Kidney (tissue), 14 donors: Measurements from ENCODE around the gene IREB2. TPM values are rescaled to one million over a fixed set of nuclear protein-coding genes. Genes with fewer than 3 reads are reported as not detected.
"Not testable (repeated sequence)": the region's sequence is repeated elsewhere in the genome, so short reads cannot be mapped to it uniquely, and the experiment has no call there.

ENCODE experiments used
- DNase-seq, 5 donors: peaks; one replicate each; pipeline ENCODE4 v3.0.0-alpha.2; 2013 to 2020
- FAIRE-seq: peaks from 2 replicates; lab custom pipeline; 2012; peaks lifted over from hg19 to GRCh38; lab: Jason Lieb, UNC
- H3K27ac ChIP-seq, 2 donors: one replicate each; pipeline ENCODE4 v1.7.0; 2013; ENCODE audit warnings: low read depth in 2 of 2, low read length in 2 of 2, inconsistent platforms in 1 of 2
- H3K27me3 ChIP-seq: one replicate; pipeline ENCODE4 v1.7.1; 2013; ENCODE audit warnings: low read length, inconsistent platforms; ENCODE audit not compliant: control insufficient read depth, insufficient read depth
- H3K36me3 ChIP-seq, 3 donors: one replicate each; pipeline versions ENCODE4 v1.7.0 to v1.7.1; 2013; ENCODE audit warnings: low read length in 3 of 3, control low read depth in 1 of 3, inconsistent platforms in 1 of 3; ENCODE audit not compliant: insufficient read depth in 3 of 3, control insufficient read depth in 2 of 3
- H3K4me1 ChIP-seq, 3 donors: one replicate each; pipeline versions ENCODE4 v1.7.0 to v1.7.1; 2013; ENCODE audit warnings: low read length in 3 of 3, inconsistent platforms in 1 of 3, low read depth in 1 of 3; ENCODE audit not compliant: control insufficient read depth in 2 of 3, insufficient read depth in 2 of 3
- H3K4me3 ChIP-seq, 3 donors: one replicate each; pipeline versions ENCODE4 v1.7.0 to v1.8.1; 2013; ENCODE audit warnings: low read length in 3 of 3, control low read depth in 1 of 3, inconsistent platforms in 1 of 3
- H3K9ac ChIP-seq, 3 donors: one replicate each; pipeline versions ENCODE4 v1.7.0 to v1.7.1; 2013; ENCODE audit warnings: low read length in 3 of 3, control low read depth in 1 of 3, inconsistent platforms in 1 of 3
- H3K9me3 ChIP-seq, 3 donors: one replicate each; pipeline versions ENCODE4 v1.7.0 to v1.7.1; 2013; ENCODE audit warnings: low read length in 3 of 3, control low read depth in 1 of 3, inconsistent platforms in 1 of 3; ENCODE audit not compliant: control insufficient read depth in 2 of 3, insufficient read depth in 1 of 3
- intact Hi-C: fragments of 100-400 bp; cut with DNase I; formaldehyde crosslinking; loops from one replicate; pipeline ENCODE4 v1.11.1; 2022
- polyA plus RNA-seq: library from polyadenylated mRNA; stranded (reverse); fragments of 350-450 nt; fragmentation: Illumina TruSeq; extraction: RNeasy Lipid Tissue Mini Kit (QIAGEN cat#74804); gene quantifications from one replicate; pipeline ENCODE4 v1.2.3, GENCODE V29; 2014; ENCODE audit warnings: low read depth, low replicate concordance; ENCODE audit not compliant: insufficient read depth
- total RNA-seq: library from RNA; stranded (reverse); fragmentation: NEBNext Ultra II Directional; extraction: Animal tissue kit (Norgen Biotek cat#: 25700); gene quantifications from one replicate; pipeline ENCODE4 v1.2.1, GENCODE V29; 2021
- TF ChIP-seq, protein P1 (sequence below): IDR thresholded peaks from 3 replicates; pipeline ENCODE4 v1.5.1; 2012; ENCODE audit warnings: mild to moderate bottlenecking, moderate library complexity, borderline replicate concordance; ENCODE audit not compliant: insufficient read depth; ENCODE audit errors: extremely low read depth
- donor health status: control.
- donor health status: control.
- donor health status: control.
- donor health status: control.
- donor health status: control.
- donor health status: DM: yes; HTN: yes; CAD: no.
- donor health status: Normal renal cell carcinoma (clear cell type).

IREB2 gene
- total and polyA plus RNA-seq, 2 donors from 2014 or later = 8.3 to 48.7 TPM

- Histone ChIP-seq H3K27me3 (no peaks in the 10 kb centered on the region), H3K9me3 (no peaks in the 10 kb centered on the region), H3K9ac (no peak overlapping the region), H3K27ac (no peak overlapping the region), H3K4me1 (peaks cover 0 to 2% (median 0%) of the 10 kb centered on the region in 3 donors), H3K36me3 (peaks cover 0 to 2% (median 2%) of the 10 kb centered on the region in 3 donors), H3K4me3 (no peak overlapping the region)
- intact Hi-C loops = no loop called here
- TF ChIP-seq, protein P1, sequence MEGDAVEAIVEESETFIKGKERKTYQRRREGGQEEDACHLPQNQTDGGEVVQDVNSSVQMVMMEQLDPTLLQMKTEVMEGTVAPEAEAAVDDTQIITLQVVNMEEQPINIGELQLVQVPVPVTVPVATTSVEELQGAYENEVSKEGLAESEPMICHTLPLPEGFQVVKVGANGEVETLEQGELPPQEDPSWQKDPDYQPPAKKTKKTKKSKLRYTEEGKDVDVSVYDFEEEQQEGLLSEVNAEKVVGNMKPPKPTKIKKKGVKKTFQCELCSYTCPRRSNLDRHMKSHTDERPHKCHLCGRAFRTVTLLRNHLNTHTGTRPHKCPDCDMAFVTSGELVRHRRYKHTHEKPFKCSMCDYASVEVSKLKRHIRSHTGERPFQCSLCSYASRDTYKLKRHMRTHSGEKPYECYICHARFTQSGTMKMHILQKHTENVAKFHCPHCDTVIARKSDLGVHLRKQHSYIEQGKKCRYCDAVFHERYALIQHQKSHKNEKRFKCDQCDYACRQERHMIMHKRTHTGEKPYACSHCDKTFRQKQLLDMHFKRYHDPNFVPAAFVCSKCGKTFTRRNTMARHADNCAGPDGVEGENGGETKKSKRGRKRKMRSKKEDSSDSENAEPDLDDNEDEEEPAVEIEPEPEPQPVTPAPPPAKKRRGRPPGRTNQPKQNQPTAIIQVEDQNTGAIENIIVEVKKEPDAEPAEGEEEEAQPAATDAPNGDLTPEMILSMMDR = no peak
- DNase-seq (no peak), FAIRE-seq (no peak)
These were observed 99.4 kb downstream of the IREB2 start for GRCh38 chr15:78537266-78537905.

DNA sequence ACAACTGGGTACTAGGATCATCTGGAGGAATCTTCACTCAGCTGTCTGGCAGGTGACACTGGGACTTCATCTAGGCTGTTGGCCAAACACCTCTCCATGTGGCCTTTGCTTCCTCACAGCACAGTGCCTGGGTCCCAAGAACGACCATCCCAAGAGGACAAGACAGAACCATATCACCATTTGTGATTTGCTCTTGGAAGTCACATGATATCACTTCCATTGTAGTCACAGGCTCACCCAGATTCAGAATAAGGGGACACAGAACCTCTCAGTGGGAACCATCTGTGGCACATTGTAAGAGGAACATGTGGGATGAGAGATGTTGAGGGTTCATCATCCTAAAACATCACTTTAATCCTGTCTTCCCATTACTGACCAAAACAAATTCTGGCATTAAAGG lies 100.3 kb downstream of the IREB2 start:
- no peak overlapping the region for H3K27ac ChIP-seq
- no peaks in the 10 kb centered on the region for H3K9me3 ChIP-seq
- peaks cover 0 to 2% (median 0%) of the 10 kb centered on the region in 3 donors for H3K4me1 ChIP-seq
- TF ChIP-seq, protein P1 = no peak
- FAIRE-seq (no peak), DNase-seq (no peak)
- H3K36me3 ChIP-seq = peaks cover 3 to 10% (median 4%) of the 10 kb centered on the region in 3 donors
- H3K9ac ChIP-seq = no peak overlapping the region
- intact Hi-C loops = no loop called here
- H3K4me3 ChIP-seq = no peak overlapping the region
- no peaks in the 10 kb centered on the region for H3K27me3 ChIP-seq

- H3K27me3 ChIP-seq, FAIRE-seq, intact Hi-C loops, H3K9me3 ChIP-seq, DNase-seq, H3K4me1 ChIP-seq: not testable (repeated sequence)
- peaks cover 3 to 14% (median 4%) of the 10 kb centered on the region in 3 donors for H3K36me3 ChIP-seq
- peak overlapping the region; percentile 82 to 99 (median 97) for H3K9ac ChIP-seq
- H3K27ac ChIP-seq = peak overlapping the region; percentile 86 to 93
- peak overlapping the region; percentile 95 to 99 (median 98) for H3K4me3 ChIP-seq
These were observed 101.6 kb downstream of the IREB2 start for GRCh38 chr15:78539464-78540140.
